Measurements from ENCODE around the gene SH3RF3.

SH3RF3 gene

GRCh38 chr2:109356324-109357035, 227.5 kb downstream of the SH3RF3 start:
- no peak for DNase-seq

GRCh38 chr2:109364217-109364616, 235.2 kb downstream of the SH3RF3 start:
- no peak for DNase-seq

- no peak for DNase-seq
Observed at GRCh38 chr2:109365131-109365530, 236.1 kb downstream of the SH3RF3 start.

GRCh38 chr2:109367683-109368082, 238.7 kb downstream of the SH3RF3 start:
- DNase-seq: no peak

- no peak for DNase-seq
Observed at GRCh38 chr2:109368798-109369197, 239.8 kb downstream of the SH3RF3 start.

GRCh38 chr2:109369671-109370191, 240.7 kb downstream of the SH3RF3 start:
- no peak for DNase-seq

GRCh38 chr2:109370399-109371035, 241.5 kb downstream of the SH3RF3 start:
- no peak for DNase-seq

GRCh38 chr2:109371481-109372170, 242.6 kb downstream of the SH3RF3 start:
- DNase-seq: no peak

- no peak for DNase-seq
Observed at GRCh38 chr2:109372171-109372568, 243.2 kb downstream of the SH3RF3 start.

- no peak for DNase-seq
Observed at GRCh38 chr2:109372614-109373013, 243.6 kb downstream of the SH3RF3 start.

- no peak for DNase-seq
Observed at GRCh38 chr2:109373791-109374547, 245.0 kb downstream of the SH3RF3 start.

GRCh38 chr2:109374548-109375130, 245.6 kb downstream of the SH3RF3 start:
- no peak for DNase-seq

- DNase-seq: no peak
Observed at GRCh38 chr2:109375131-109375561, 246.1 kb downstream of the SH3RF3 start.

- DNase-seq: no peak
Observed at GRCh38 chr2:109375656-109376055, 246.7 kb downstream of the SH3RF3 start.

- DNase-seq: no peak
Observed at GRCh38 chr2:109376115-109376514, 247.1 kb downstream of the SH3RF3 start.

- DNase-seq: no peak
Observed at GRCh38 chr2:109376796-109377495, 247.9 kb downstream of the SH3RF3 start.

- DNase-seq: no peak
Observed at GRCh38 chr2:109377976-109378375, 249.0 kb downstream of the SH3RF3 start.

GRCh38 chr2:109378682-109379081, 249.7 kb downstream of the SH3RF3 start:
- no peak for DNase-seq

- no peak for DNase-seq
Observed at GRCh38 chr2:109379507-109379906, 250.5 kb downstream of the SH3RF3 start.

GRCh38 chr2:109380502-109381326, 251.7 kb downstream of the SH3RF3 start:
- no peak for DNase-seq

GRCh38 chr2:109381327-109381820, 252.4 kb downstream of the SH3RF3 start:
- DNase-seq: no peak
